ENCODE results near the gene BRICD5.

- TF ChIP-seq, protein P1, sequence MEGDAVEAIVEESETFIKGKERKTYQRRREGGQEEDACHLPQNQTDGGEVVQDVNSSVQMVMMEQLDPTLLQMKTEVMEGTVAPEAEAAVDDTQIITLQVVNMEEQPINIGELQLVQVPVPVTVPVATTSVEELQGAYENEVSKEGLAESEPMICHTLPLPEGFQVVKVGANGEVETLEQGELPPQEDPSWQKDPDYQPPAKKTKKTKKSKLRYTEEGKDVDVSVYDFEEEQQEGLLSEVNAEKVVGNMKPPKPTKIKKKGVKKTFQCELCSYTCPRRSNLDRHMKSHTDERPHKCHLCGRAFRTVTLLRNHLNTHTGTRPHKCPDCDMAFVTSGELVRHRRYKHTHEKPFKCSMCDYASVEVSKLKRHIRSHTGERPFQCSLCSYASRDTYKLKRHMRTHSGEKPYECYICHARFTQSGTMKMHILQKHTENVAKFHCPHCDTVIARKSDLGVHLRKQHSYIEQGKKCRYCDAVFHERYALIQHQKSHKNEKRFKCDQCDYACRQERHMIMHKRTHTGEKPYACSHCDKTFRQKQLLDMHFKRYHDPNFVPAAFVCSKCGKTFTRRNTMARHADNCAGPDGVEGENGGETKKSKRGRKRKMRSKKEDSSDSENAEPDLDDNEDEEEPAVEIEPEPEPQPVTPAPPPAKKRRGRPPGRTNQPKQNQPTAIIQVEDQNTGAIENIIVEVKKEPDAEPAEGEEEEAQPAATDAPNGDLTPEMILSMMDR (conservative IDR thresholded peaks at IDR 0.05 in 1 of 2, IDR thresholded peaks at IDR 0.05 in 1 of 2; ENCODE audit: extremely low read depth in 1 of 2, insufficient read depth in 1 of 2, low read depth in 1 of 2, low read length in 2 of 2) = no peak
- TF ChIP-seq EZH2 (IDR thresholded peaks at IDR 0.05; ENCODE audit: borderline replicate concordance, low read length) = no peak
Observed at GRCh38 chr16:2231016-2231931, 20.6 kb upstream of the BRICD5 start.
